Ovary (tissue), 9 donors: ENCODE measurements around the gene PBRM1. TPM values are rescaled to one million over a fixed set of nuclear protein-coding genes. Genes with fewer than 3 reads are reported as not detected.

Experiments used
- DNase-seq, 5 donors: peaks; one replicate each; pipeline ENCODE4 v3.0.0-alpha.2; 2019 to 2020
- H3K27ac ChIP-seq, 2 donors: fragments of 200-600 bp; one replicate each; pipeline versions ENCODE4 v1.5.1 to v1.8.0; 2019 to 2022
- H3K27me3 ChIP-seq: fragments of 200-600 bp; one replicate; pipeline ENCODE4 v1.8.0; 2022
- H3K36me3 ChIP-seq: fragments of 200-600 bp; sonication (generic); one replicate; pipeline ENCODE4 v1.5.1; 2019
- H3K4me1 ChIP-seq: one replicate; pipeline ENCODE4 v1.8.1; 2013; ENCODE audit warnings: mild to moderate bottlenecking, moderate library complexity; ENCODE audit not compliant: insufficient read depth
- H3K4me3 ChIP-seq: fragments of 200-600 bp; sonication (generic); one replicate; pipeline ENCODE4 v1.5.1; 2017
- H3K9me3 ChIP-seq, 2 donors: fragments of 200-600 bp in 1 of 2; sonication (generic) in 1 of 2; one replicate each; pipeline versions ENCODE4 v1.5.1 to v1.8.1; 2013 to 2019; ENCODE audit warnings: mild to moderate bottlenecking in 1 of 2, moderate library complexity in 1 of 2
- EP300 ChIP-seq: sonication (generic); formaldehyde crosslinking; IDR thresholded peaks from one replicate; pipeline ENCODE4 v1.6.1; 2017; ENCODE audit warnings: antibody characterized with exemption
- POLR2A ChIP-seq: fragments of 450-650 bp; IDR thresholded peaks from one replicate; pipeline ENCODE4 v1.6.1; 2017; ENCODE audit warnings: antibody characterized with exemption, mild to moderate bottlenecking, moderate library complexity
- WGBS, 3 donors: extraction: QIAGEN DNeasy Blood & Tissue Kit in 1 of 3; methylation state at CpG; one replicate each; pipeline versions ENCODE4 v1.1.5 to v1.1.7; 2013 to 2017; 5-methylcytosine and 5-hydroxymethylcytosine counted together
- intact Hi-C, 4 donors: fragments of 100-400 bp; cut with DNase I; formaldehyde crosslinking; loops; one replicate each; pipeline versions ENCODE4 v1.11.0 to v1.15.1; 2022 to 2023
- polyA plus RNA-seq, 2 donors: library from polyadenylated mRNA; stranded (reverse); fragments of 200-250 nt in 1 of 2; fragments of 350-450 nt in 1 of 2; fragmentation: Illumina TruSeq in 1 of 2; extraction: RNeasy Lipid Tissue Mini Kit (QIAGEN cat#74804) in 1 of 2; gene quantifications; one replicate each; pipeline ENCODE4 v1.2.3, GENCODE V29; 2013 to 2014
- total RNA-seq, 7 donors: library from RNA; depleted of rRNA in 2 of 7; stranded (reverse); fragments of >200 nt in 2 of 7; fragmentation: NEBNext Ultra II Directional in 3 of 7; extraction: Animal tissue kit (Norgen Biotek cat#: 25700) in 3 of 7; gene quantifications; one replicate each; pipeline versions ENCODE4 v1.1.0 to v1.2.4, GENCODE V29; 2016 to 2023
- TF ChIP-seq, protein P1 (sequence below), 3 donors: fragments of 450-650 bp in 2 of 3; fragments of 200-600 bp in 1 of 3; IDR thresholded peaks; one replicate each; pipeline versions ENCODE4 v1.5.1 to v1.8.0; 2016 to 2022; ENCODE audit warnings: antibody characterized with exemption in 3 of 3, mild to moderate bottlenecking in 1 of 3
- donor health status: DM: no; HTN: no; CAD: no; lungs with moderate emphysema.
- donor health status: DM: no; HTN: no; CAD: no.
- donor health status: Bipolar disorder and iron deficiency.
- donor health status: DM: yes; HTN: yes; CAD: no.
- donor health status: DM: no; HTN: no; CAD: no.
- donor health status: DM: yes; HTN: yes; CAD: no.

PBRM1 gene
- total and polyA plus RNA-seq, 9 donors, result 19.8 to 95.7 (median 69.7) TPM

DNA sequence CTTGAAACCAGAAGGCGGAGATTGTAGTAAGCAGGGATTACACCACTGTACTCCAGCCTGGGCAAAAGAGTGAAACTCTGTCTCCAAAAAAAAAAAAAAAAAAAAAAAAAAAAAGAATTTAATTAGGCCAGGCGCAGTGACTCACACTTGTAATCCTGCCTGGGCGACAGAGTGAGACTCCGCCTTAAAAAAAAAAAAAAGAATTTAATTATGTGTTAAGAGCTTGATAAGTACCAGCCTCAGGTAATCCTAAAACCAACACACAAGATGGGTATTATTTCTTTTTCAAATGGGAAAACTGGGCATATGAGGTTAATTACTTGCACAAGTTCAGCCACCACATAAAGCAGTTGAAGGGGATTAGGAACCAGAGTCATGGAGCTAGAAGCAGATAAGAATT, 49.0 kb downstream of the PBRM1 start:
- no peaks in the 10 kb centered on the region for H3K9me3 ChIP-seq
- no peak for TF ChIP-seq EP300
- TF ChIP-seq, protein P1, sequence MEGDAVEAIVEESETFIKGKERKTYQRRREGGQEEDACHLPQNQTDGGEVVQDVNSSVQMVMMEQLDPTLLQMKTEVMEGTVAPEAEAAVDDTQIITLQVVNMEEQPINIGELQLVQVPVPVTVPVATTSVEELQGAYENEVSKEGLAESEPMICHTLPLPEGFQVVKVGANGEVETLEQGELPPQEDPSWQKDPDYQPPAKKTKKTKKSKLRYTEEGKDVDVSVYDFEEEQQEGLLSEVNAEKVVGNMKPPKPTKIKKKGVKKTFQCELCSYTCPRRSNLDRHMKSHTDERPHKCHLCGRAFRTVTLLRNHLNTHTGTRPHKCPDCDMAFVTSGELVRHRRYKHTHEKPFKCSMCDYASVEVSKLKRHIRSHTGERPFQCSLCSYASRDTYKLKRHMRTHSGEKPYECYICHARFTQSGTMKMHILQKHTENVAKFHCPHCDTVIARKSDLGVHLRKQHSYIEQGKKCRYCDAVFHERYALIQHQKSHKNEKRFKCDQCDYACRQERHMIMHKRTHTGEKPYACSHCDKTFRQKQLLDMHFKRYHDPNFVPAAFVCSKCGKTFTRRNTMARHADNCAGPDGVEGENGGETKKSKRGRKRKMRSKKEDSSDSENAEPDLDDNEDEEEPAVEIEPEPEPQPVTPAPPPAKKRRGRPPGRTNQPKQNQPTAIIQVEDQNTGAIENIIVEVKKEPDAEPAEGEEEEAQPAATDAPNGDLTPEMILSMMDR (IDR thresholded peaks at IDR 0.05), result no peak
- TF ChIP-seq POLR2A, result no peak

DNA sequence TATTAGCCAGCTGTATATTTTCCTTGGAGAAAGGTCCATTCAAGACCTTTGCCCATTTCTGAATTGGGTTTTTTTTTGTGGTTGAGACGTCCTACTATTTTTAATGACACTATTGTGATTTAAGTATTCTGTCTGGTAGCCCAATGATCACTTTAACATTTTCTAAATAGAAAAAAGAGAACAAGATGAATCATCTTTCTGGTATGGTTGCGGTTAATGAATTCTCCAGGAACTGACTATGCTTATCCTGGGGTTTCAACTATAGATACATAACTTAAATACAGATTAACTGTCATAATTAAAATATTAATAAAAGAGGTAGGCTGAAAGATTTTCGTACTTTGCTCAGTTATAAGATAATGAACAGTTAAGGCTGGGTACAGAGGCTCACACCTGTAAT, 51.9 kb downstream of the PBRM1 start:
- intact Hi-C loops, result no loop called here
- H3K36me3 ChIP-seq, result no peaks in the 10 kb centered on the region
- no peak for DNase-seq
- no peaks in the 10 kb centered on the region for H3K27me3 ChIP-seq
- no peaks in the 10 kb centered on the region for H3K4me1 ChIP-seq
- H3K27ac ChIP-seq, result no peak overlapping the region
- TF ChIP-seq, protein P1 (IDR thresholded peaks at IDR 0.05), result no peak
- TF ChIP-seq POLR2A (no peak), EP300 (no peak)
- 90 to 92% (median 92%) methylated on average over 3 of the region's 3 CpGs for WGBS, 3 donors
- H3K9me3 ChIP-seq, result no peaks in the 10 kb centered on the region
- no peak overlapping the region for H3K4me3 ChIP-seq

More for the DNA sequence above, 49.0 kb downstream of the PBRM1 start:
- Histone ChIP-seq H3K4me1 (no peaks in the 10 kb centered on the region), H3K36me3 (no peaks in the 10 kb centered on the region), H3K4me3 (no peak overlapping the region), H3K27ac (no peak overlapping the region), H3K27me3 (no peaks in the 10 kb centered on the region)
- intact Hi-C loops, result no loop called here
- 81 to 84% (median 82%) methylated on average over 4 of the region's 4 CpGs for WGBS, 3 donors
- DNase-seq, result no peak

DNA sequence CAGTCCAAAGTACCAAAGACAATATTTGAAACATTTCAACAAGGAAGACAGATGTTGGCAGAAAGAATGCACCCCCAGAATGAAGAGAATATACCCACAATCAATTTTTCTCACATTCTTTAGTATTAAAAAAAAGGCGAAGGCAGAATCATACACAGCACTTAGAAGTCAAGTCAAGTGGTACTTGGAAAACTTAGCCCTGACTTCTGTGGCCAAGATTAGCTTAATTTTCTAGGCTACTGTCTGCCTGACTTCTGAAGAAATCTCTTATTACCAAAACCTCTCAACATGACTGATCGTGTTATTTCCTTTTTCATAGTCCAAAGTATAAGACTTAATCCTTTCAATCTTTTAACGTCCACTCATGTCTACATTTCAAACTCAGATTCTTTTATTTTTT, 60.7 kb downstream of the PBRM1 start:
- TF ChIP-seq POLR2A (no peak), EP300 (no peak)
- TF ChIP-seq, protein P1 (IDR thresholded peaks at IDR 0.05), result no peak
- intact Hi-C loops, result no loop called here
- H3K4me3 ChIP-seq, result no peak overlapping the region
- WGBS, 3 donors, result 89 to 97% (median 96%) methylated on average over 3 of the region's 3 CpGs
- no peaks in the 10 kb centered on the region for H3K36me3 ChIP-seq
- peaks cover 1% of the 10 kb centered on the region for H3K4me1 ChIP-seq
- no peak for DNase-seq
- no peaks in the 10 kb centered on the region for H3K9me3 ChIP-seq
- no peaks in the 10 kb centered on the region for H3K27me3 ChIP-seq
- H3K27ac ChIP-seq, result no peak overlapping the region

DNA sequence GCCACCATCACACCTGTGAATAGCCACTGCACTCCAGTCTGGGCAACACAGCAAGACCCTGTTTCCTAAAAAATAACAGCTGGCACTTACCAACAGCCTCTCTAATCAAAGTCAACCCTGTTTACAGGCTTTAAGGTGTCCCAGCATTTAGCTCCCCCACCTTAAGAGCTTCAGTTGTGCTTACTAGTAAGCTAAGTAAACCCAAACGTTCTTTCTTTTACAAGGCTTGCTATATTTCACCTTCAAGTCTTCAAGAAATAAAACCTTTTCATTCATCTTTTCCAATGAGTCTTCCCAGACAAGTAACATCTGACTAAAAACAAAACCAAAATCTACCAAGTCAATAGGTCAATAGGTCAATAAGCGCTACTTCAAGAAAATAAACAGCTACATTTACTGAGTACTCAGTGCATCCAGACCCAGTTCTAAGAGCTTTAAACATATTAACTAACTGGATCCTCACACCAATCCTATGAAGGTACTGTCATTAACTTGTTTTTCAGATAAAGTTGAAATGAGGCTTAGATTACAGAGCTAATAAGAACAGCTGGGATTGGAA, 62.4 kb downstream of the PBRM1 start:
- Histone ChIP-seq H3K4me3 (no peak overlapping the region), H3K27me3 (no peaks in the 10 kb centered on the region), H3K36me3 (no peaks in the 10 kb centered on the region), H3K9me3 (no peaks in the 10 kb centered on the region), H3K27ac (no peak overlapping the region), H3K4me1 (peaks cover 1% of the 10 kb centered on the region)
- 49 to 72% (median 51%) methylated on average over 2 of the region's 2 CpGs for WGBS, 3 donors
- no peak for DNase-seq
- TF ChIP-seq POLR2A (no peak), EP300 (no peak)
- TF ChIP-seq, protein P1 (IDR thresholded peaks at IDR 0.05), result no peak
- intact Hi-C loops, result no loop called here
